Measurements from ENCODE around the gene SUGP2.
"Not testable (repeated sequence)": the region's sequence is repeated elsewhere in the genome, so short reads cannot be mapped to it uniquely, and the experiment has no call there.

The SUGP2 gene

GRCh38 chr19:18990128-18990708 is 43.1 kb downstream of the SUGP2 start:
- no peak for DNase-seq (ENCODE audit: low read depth)

GRCh38 chr19:18989316-18989715 is 44.0 kb downstream of the SUGP2 start:
- no peak for DNase-seq (ENCODE audit: low read depth)

GRCh38 chr19:18987456-18987855 is 45.9 kb downstream of the SUGP2 start:
- DNase-seq (ENCODE audit: low read depth) = no peak

- no peak for DNase-seq (ENCODE audit: low read depth)
Observed at GRCh38 chr19:18985257-18985656, 48.1 kb downstream of the SUGP2 start.

GRCh38 chr19:18984251-18984650 is 49.1 kb downstream of the SUGP2 start:
- DNase-seq (ENCODE audit: low read depth) = no peak

- no peak for DNase-seq (ENCODE audit: low read depth)
Observed at GRCh38 chr19:18982669-18983068, 50.6 kb downstream of the SUGP2 start.

- no peak for DNase-seq (ENCODE audit: low read depth)
Observed at GRCh38 chr19:18980432-18981020, 52.8 kb downstream of the SUGP2 start.

GRCh38 chr19:18978616-18979015 is 54.7 kb downstream of the SUGP2 start:
- no peak for DNase-seq (ENCODE audit: low read depth)

- no peak for DNase-seq (ENCODE audit: low read depth)
Observed at GRCh38 chr19:18975869-18976268, 57.4 kb downstream of the SUGP2 start.

GRCh38 chr19:18975011-18975410 is 58.3 kb downstream of the SUGP2 start:
- DNase-seq (ENCODE audit: low read depth) = no peak

GRCh38 chr19:18972851-18973250 is 60.5 kb downstream of the SUGP2 start:
- DNase-seq (ENCODE audit: low read depth) = no peak

GRCh38 chr19:18972301-18972811 is 61.0 kb downstream of the SUGP2 start:
- no peak for DNase-seq (ENCODE audit: low read depth)

GRCh38 chr19:18969931-18970659 is 63.2 kb downstream of the SUGP2 start:
- DNase-seq (ENCODE audit: low read depth) = no peak

GRCh38 chr19:18967358-18968146 is 65.8 kb downstream of the SUGP2 start:
- no peak for DNase-seq (ENCODE audit: low read depth)

- DNase-seq (ENCODE audit: low read depth) = no peak
Observed at GRCh38 chr19:18966307-18966706, 67.0 kb downstream of the SUGP2 start.

GRCh38 chr19:18964121-18964520 is 69.2 kb downstream of the SUGP2 start:
- no peak for DNase-seq (ENCODE audit: low read depth)

GRCh38 chr19:18961767-18962620 is 71.3 kb downstream of the SUGP2 start:
- no peak for DNase-seq (ENCODE audit: low read depth)

GRCh38 chr19:18960370-18960769 is 72.9 kb downstream of the SUGP2 start:
- no peak for DNase-seq (ENCODE audit: low read depth)

- DNase-seq (ENCODE audit: low read depth) = no peak
Observed at GRCh38 chr19:18955042-18955441, 78.3 kb downstream of the SUGP2 start.

GRCh38 chr19:18954094-18954493 is 79.2 kb downstream of the SUGP2 start:
- no peak for DNase-seq (ENCODE audit: low read depth)

- not testable (repeated sequence) for DNase-seq (ENCODE audit: low read depth)
Observed at GRCh38 chr19:18952364-18953003, 80.8 kb downstream of the SUGP2 start.

All from stimulated activated CD8-positive, alpha-beta memory T cell treated with anti-CD3 and anti-CD28 coated beads, Interleukin-15, amount 100 ng/mL, for 1 hour (primary cell).